Neural crest cell (in vitro differentiated cells): ENCODE measurements around the gene ZSWIM8. TPM values are rescaled to one million over a fixed set of nuclear protein-coding genes. Genes with fewer than 3 reads are reported as not detected.

Source experiments
- DNase-seq: peaks from one replicate; pipeline ENCODE4 v3.0.0; 2021; ENCODE audit warnings: low read depth, mixed read lengths, low spot score
- H3K27ac Mint-ChIP-seq: one replicate; pipeline ENCODE4 v1.8.0; 2021; ENCODE audit warnings: mild to moderate bottlenecking, mixed read lengths; ENCODE audit not compliant: unreplicated experiment
- H3K27me3 Mint-ChIP-seq: 2 replicates; pipeline ENCODE4 v1.8.0; 2021; ENCODE audit warnings: low read depth, mild to moderate bottlenecking, mixed read lengths
- H3K36me3 Mint-ChIP-seq: 2 replicates; pipeline ENCODE4 v1.8.0; 2021; ENCODE audit warnings: low read depth, mild to moderate bottlenecking, mixed read lengths
- H3K4me1 Mint-ChIP-seq: 2 replicates; pipeline ENCODE4 v1.8.0; 2021; ENCODE audit warnings: mixed read lengths
- H3K4me3 Mint-ChIP-seq: one replicate; pipeline ENCODE4 v1.8.0; 2021; ENCODE audit warnings: mild to moderate bottlenecking, mixed read lengths
- H3K9me3 Mint-ChIP-seq: 2 replicates; pipeline ENCODE4 v1.8.0; 2021; ENCODE audit warnings: mixed read lengths
- total RNA-seq: library from RNA; stranded (reverse); gene quantifications from 2 replicates; pipeline ENCODE4 v1.2.1, GENCODE V29; 2021
- TF ChIP-seq, protein P1 (sequence below): fragments of 200-600 bp; sonication (generic); conservative IDR thresholded peaks from 2 replicates; pipeline ENCODE4 v1.5.0; 2021; ENCODE audit warnings: antibody characterized with exemption, mild to moderate bottlenecking

The ZSWIM8 gene
- total RNA-seq, 1 donor from 2014 or later: 74.9 TPM

DNA sequence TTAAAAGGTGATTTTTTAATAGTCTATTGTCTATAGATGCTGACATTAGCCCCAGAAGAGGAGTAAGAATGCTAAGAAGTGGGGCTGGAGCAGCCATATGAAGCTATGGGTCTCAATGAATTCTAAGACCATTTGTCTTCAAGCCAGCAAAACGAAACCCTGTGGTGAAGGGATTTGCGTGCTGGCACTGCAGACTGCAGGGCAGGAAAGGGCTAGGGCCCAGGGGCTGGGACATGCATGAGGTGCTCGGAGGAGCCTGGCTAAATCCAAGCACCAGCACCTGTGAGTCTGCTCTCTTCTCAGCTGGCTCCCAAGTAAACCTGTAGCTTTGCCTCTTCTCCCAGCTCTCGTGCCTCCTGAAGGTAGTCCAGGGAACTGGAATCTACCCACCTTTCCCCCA is 27.3 kb downstream of the ZSWIM8 start:
- H3K27me3 Mint-ChIP-seq: no peaks in the 10 kb centered on the region
- no peaks in the 10 kb centered on the region for H3K9me3 Mint-ChIP-seq
- TF ChIP-seq, protein P1, sequence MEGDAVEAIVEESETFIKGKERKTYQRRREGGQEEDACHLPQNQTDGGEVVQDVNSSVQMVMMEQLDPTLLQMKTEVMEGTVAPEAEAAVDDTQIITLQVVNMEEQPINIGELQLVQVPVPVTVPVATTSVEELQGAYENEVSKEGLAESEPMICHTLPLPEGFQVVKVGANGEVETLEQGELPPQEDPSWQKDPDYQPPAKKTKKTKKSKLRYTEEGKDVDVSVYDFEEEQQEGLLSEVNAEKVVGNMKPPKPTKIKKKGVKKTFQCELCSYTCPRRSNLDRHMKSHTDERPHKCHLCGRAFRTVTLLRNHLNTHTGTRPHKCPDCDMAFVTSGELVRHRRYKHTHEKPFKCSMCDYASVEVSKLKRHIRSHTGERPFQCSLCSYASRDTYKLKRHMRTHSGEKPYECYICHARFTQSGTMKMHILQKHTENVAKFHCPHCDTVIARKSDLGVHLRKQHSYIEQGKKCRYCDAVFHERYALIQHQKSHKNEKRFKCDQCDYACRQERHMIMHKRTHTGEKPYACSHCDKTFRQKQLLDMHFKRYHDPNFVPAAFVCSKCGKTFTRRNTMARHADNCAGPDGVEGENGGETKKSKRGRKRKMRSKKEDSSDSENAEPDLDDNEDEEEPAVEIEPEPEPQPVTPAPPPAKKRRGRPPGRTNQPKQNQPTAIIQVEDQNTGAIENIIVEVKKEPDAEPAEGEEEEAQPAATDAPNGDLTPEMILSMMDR: no peak
- DNase-seq: no peak
- no peak overlapping the region for H3K27ac Mint-ChIP-seq
- no peaks in the 10 kb centered on the region for H3K36me3 Mint-ChIP-seq
- H3K4me3 Mint-ChIP-seq: peak overlapping the region; percentile 81
- H3K4me1 Mint-ChIP-seq: peaks cover 13% of the 10 kb centered on the region

DNA sequence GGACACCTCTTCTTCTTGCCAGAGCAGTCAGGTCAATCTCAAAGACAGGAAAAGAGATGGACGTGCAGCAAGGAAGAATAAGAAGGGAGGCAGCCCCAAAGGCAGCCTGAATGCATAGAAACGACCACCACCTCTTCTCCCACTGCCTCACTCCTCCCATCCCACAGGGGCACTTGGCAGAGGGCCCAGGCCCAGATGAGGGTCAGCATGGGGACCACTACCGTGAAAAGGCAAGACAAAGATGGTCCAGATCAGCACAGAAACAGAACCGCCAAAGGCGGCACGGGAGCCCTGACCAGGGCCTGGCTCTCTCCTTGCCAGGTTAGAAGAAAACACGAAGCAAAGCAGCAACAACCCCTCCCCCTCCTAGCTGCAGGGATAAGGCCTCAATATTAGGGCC is 27.9 kb downstream of the ZSWIM8 start:
- H3K27ac Mint-ChIP-seq: peak overlapping the region; percentile 29
- peak overlapping the region; percentile 81 for H3K4me3 Mint-ChIP-seq
- no peaks in the 10 kb centered on the region for H3K27me3 Mint-ChIP-seq
- DNase-seq: no peak
- H3K36me3 Mint-ChIP-seq: no peaks in the 10 kb centered on the region
- peaks cover 13% of the 10 kb centered on the region for H3K4me1 Mint-ChIP-seq
- no peaks in the 10 kb centered on the region for H3K9me3 Mint-ChIP-seq
- TF ChIP-seq, protein P1: no peak

DNA sequence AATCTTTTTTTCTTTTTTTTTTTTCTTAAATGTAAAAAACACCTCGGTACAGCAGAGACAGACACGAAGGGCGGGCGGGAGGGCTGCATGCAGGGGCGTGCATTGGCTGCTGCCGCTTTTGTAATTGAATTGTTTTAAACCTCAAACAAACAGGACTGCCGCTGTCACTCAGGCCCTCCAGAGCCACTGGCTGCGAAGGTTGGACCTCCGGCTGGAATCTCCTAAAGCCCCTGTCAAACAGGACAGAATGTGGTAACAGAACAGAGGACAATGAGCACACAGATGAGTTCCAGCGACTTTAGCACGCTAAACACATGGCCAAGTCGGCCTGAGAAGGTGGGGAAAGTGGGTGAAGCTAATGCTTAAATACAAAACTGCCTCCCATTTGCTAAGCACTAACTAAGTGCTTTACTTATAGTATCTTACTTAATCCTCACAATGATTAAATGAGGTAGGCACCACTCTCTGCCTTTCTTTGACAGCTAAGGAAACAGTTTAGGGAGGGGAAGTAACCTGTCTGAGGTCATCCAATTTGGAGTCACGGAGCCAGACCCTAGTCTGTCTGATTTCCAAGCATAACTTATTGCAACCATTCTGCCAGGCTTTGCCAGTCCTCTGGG is 29.0 kb downstream of the ZSWIM8 start:
- Mint-ChIP-seq H3K4me1 (peaks cover 13% of the 10 kb centered on the region), H3K9me3 (no peaks in the 10 kb centered on the region), H3K27me3 (no peaks in the 10 kb centered on the region), H3K36me3 (no peaks in the 10 kb centered on the region), H3K27ac (no peak overlapping the region), H3K4me3 (no peak overlapping the region)
- DNase-seq: no peak
- TF ChIP-seq, protein P1: no peak

DNA sequence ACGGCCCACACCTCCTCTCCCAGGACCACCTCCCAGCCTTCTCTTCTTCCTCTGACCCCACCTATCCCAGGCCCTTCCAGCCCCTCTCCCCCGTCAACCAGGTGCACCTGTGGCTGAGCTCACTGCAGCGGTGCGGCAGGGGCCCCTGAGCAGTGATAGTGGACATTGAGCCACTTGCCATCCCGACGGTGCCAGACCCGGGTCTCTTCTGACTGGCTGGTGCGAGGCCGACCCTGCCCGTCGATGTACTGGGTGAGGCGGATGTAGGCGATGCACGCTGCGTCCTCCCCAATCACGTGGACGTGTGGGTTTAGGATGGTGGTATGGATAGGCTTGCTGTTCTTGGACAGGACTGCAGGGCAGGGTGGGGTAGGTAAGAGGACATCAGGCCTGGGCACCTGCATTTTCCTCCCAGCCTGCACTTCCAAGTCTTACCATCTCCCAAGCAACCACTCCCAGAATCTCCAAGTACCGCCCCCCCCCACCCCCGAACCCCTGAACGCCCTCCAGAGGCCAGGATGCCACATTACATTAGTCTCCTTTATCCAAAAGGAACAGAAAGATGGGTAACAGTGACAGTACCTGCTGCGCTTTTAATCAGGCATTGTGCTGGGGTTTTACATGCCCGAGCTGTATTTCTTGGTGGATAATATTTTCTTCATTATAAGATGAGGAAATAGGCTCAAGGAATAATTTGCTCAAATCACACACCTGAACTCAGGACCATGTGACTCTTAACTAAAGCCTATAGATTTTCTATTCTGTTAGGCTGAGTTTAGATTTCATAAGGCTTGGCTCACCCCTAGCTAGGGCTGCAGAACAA is 29.7 kb downstream of the ZSWIM8 start:
- TF ChIP-seq, protein P1: peak; percentile 40
- Mint-ChIP-seq H3K9me3 (no peaks in the 10 kb centered on the region), H3K27me3 (no peaks in the 10 kb centered on the region), H3K4me3 (no peak overlapping the region), H3K27ac (no peak overlapping the region), H3K4me1 (peaks cover 11% of the 10 kb centered on the region), H3K36me3 (no peaks in the 10 kb centered on the region)
- no peak for DNase-seq

DNA sequence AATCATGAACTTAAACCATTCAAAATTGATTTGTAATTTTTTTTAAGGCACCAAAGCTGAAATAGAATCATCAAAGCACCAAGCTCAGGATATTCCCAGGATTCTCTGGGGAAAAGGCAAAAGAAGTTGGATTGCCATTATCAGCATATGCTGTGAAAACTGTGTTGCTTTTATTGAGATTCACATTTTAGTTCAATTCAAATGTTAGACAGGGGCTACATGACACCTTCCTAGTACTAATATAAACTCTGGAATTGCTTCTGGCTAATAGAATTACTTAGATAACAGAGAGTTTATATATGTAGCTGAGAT is 30.3 kb downstream of the ZSWIM8 start:
- Mint-ChIP-seq H3K36me3 (no peaks in the 10 kb centered on the region), H3K4me3 (no peak overlapping the region)

More for the DNA sequence above, 30.3 kb downstream of the ZSWIM8 start:
- no peak overlapping the region for H3K27ac Mint-ChIP-seq
- peaks cover 5% of the 10 kb centered on the region for H3K4me1 Mint-ChIP-seq
- no peaks in the 10 kb centered on the region for H3K27me3 Mint-ChIP-seq
- DNase-seq: no peak
- TF ChIP-seq, protein P1: no peak
- H3K9me3 Mint-ChIP-seq: no peaks in the 10 kb centered on the region
